Adipose tissue (tissue), 3 donors: ENCODE measurements around the gene AMBP. TPM values are rescaled to one million over a fixed set of nuclear protein-coding genes. Genes with fewer than 3 reads are reported as not detected.

ENCODE experiments used
- H3K27ac ChIP-seq: one replicate; pipeline ENCODE4 v1.5.1; 2013; ENCODE audit warnings: low read depth, low read length
- WGBS, 3 donors: extraction: QIAGEN DNeasy Blood & Tissue Kit; methylation state at CpG; one replicate each; pipeline ENCODE4 v1.1.7; 2013; 5-methylcytosine and 5-hydroxymethylcytosine counted together
- polyA plus RNA-seq, 3 donors: library from polyadenylated mRNA; stranded (reverse); fragments of 200-250 nt; gene quantifications; one replicate each; pipeline ENCODE4 v1.2.3, GENCODE V29; 2013
- donor health status: healthy with polysubstance abuse.
- donor health status: Bipolar disorder and iron deficiency.
- donor health status: healthy.

Gene AMBP
- polyA plus RNA-seq, 3 donors = 0.16 to 57.3 TPM; not detected in 1

GRCh38 chr9:114116126-114116747 is 38.1 kb upstream of the AMBP start:
- no peak overlapping the region for H3K27ac ChIP-seq
- 61 to 77% (median 74%) methylated on average over 12 of the region's 12 CpGs for WGBS, 3 donors

- H3K27ac ChIP-seq = no peak overlapping the region
- 72 to 79% (median 77%) methylated on average over 9 of the region's 9 CpGs for WGBS, 3 donors
These were observed 37.6 kb upstream of the AMBP start for GRCh38 chr9:114115654-114116125.

- no peak overlapping the region for H3K27ac ChIP-seq
- WGBS, 3 donors = 39 to 58% (median 57%) methylated on average over 2 of the region's 2 CpGs
These were observed 36.3 kb upstream of the AMBP start for GRCh38 chr9:114114364-114114763.

GRCh38 chr9:114112778-114113584 is 34.9 kb upstream of the AMBP start:
- WGBS, 3 donors = 36 to 38% (median 37%) methylated on average over 10 of the region's 10 CpGs
- H3K27ac ChIP-seq = no peak overlapping the region

GRCh38 chr9:114112325-114112724 is 34.2 kb upstream of the AMBP start:
- H3K27ac ChIP-seq = no peak overlapping the region
- 52 to 82% (median 56%) methylated on average over 1 of the region's 1 CpG for WGBS, 3 donors

- WGBS, 3 donors = 72 to 91% (median 81%) methylated on average over 2 of the region's 2 CpGs
- no peak overlapping the region for H3K27ac ChIP-seq
These were observed 32.1 kb upstream of the AMBP start for GRCh38 chr9:114110180-114110579.

- WGBS, 3 donors = 84 to 91% (median 89%) methylated on average over 6 of the region's 6 CpGs
- no peak overlapping the region for H3K27ac ChIP-seq
These were observed 31.0 kb upstream of the AMBP start for GRCh38 chr9:114109124-114109523.

- WGBS, 3 donors = 39 to 54% (median 50%) methylated on average over 27 to 28 of the region's 28 CpGs
- H3K27ac ChIP-seq = no peak overlapping the region
These were observed 30.1 kb upstream of the AMBP start for GRCh38 chr9:114108016-114108833.

GRCh38 chr9:114107286-114108001 is 29.3 kb upstream of the AMBP start:
- H3K27ac ChIP-seq = no peak overlapping the region
- 67 to 72% (median 71%) methylated on average over 13 of the region's 13 CpGs for WGBS, 3 donors

- H3K27ac ChIP-seq = no peak overlapping the region
- 50 to 70% (median 56%) methylated on average over 5 of the region's 5 CpGs for WGBS, 3 donors
These were observed 27.1 kb upstream of the AMBP start for GRCh38 chr9:114105236-114105635.

- no peak overlapping the region for H3K27ac ChIP-seq
These were observed 24.4 kb upstream of the AMBP start for GRCh38 chr9:114102484-114102883.

GRCh38 chr9:114100536-114100935 is 22.4 kb upstream of the AMBP start:
- no peak overlapping the region for H3K27ac ChIP-seq
- whole genome bisulfite sequencing, 3 donors = 75 to 83% (median 80%) methylated on average over 1 of the region's 1 CpG

- H3K27ac ChIP-seq = no peak overlapping the region
- 54 to 84% (median 78%) methylated on average over 2 of the region's 2 CpGs for WGBS, 3 donors
These were observed 21.7 kb upstream of the AMBP start for GRCh38 chr9:114099669-114100270.

- H3K27ac ChIP-seq = no peak within 1 kb of the TSS
- WGBS, 3 donors = 10 to 50% (median 44%) methylated on average over 24 to 32 of the region's 32 CpGs
These were observed 21.0 kb upstream of the AMBP start, which contains the start of gene KIF12 for GRCh38 chr9:114098936-114099668. KIF12 (minus strand) TSS chr9:114099292; CDS start chr9:114099276, 16 bp downstream.

- 1 to 4% (median 2%) methylated on average over 50 to 73 of the region's 77 CpGs for WGBS, 3 donors
- no peak overlapping the region for H3K27ac ChIP-seq
These were observed 20.2 kb upstream of the AMBP start for GRCh38 chr9:114098021-114098935.

- no peak overlapping the region for H3K27ac ChIP-seq
- WGBS, 3 donors = 15 to 29% (median 23%) methylated on average over 18 of the region's 18 CpGs
These were observed 19.5 kb upstream of the AMBP start for GRCh38 chr9:114097613-114098020.
